NB4 (cell line): ENCODE measurements around the gene SLX4.

ENCODE experiments used
- MAX ChIP-seq: IDR thresholded peaks from 2 replicates; pipeline ENCODE4 v1.6.1; 2011; ENCODE audit warnings: low read depth, low read length
- POLR2A ChIP-seq: IDR thresholded peaks from 2 replicates; pipeline ENCODE4 v1.6.1; 2011; ENCODE audit warnings: mild to moderate bottlenecking; ENCODE audit not compliant: insufficient read length; ENCODE audit errors: extremely low read depth

GRCh38 chr16:3597226-3597625, 14.2 kb downstream of the SLX4 start:
- TF ChIP-seq MAX (no peak), POLR2A (no peak)
